T-helper 2 cell treated with Interferon-gamma antibody and Interleukin-4, amounts not matched to agents 5 μg/mL and 100 μg/mL, for 36 hours (primary cell): ENCODE data around the gene GIMD1.

ENCODE experiments used
- DNase-seq: peaks from one replicate; pipeline ENCODE4 v3.0.0; 2021; ENCODE audit warnings: low spot score
- H3K27ac Mint-ChIP-seq: one replicate; pipeline ENCODE4 v1.8.0; 2021; ENCODE audit warnings: mild to moderate bottlenecking, mixed read lengths
- H3K27me3 Mint-ChIP-seq: one replicate; pipeline ENCODE4 v1.8.0; 2021; ENCODE audit warnings: low read depth, mixed read lengths
- H3K36me3 Mint-ChIP-seq: one replicate; pipeline ENCODE4 v1.8.0; 2021; ENCODE audit warnings: low read depth, mixed read lengths
- H3K4me1 Mint-ChIP-seq: one replicate; pipeline ENCODE4 v1.8.0; 2021; ENCODE audit warnings: low read depth, mixed read lengths
- H3K4me3 Mint-ChIP-seq: one replicate; pipeline ENCODE4 v1.8.0; 2022; ENCODE audit warnings: mild to moderate bottlenecking, moderate library complexity, mixed read lengths
- H3K9me3 Mint-ChIP-seq: one replicate; pipeline ENCODE4 v1.8.0; 2021; ENCODE audit warnings: mixed read lengths

GIMD1 gene

GRCh38 chr4:106367072-106367471 lies 1.5 kb downstream of the GIMD1 start:
- Mint-ChIP-seq H3K4me3 (no peak overlapping the region), H3K9me3 (no peaks in the 10 kb centered on the region), H3K27me3 (peaks cover 24% of the 10 kb centered on the region), H3K36me3 (no peaks in the 10 kb centered on the region), H3K27ac (no peak overlapping the region), H3K4me1 (peaks cover 4% of the 10 kb centered on the region)
- no peak for DNase-seq

GRCh38 chr4:106366026-106366425 lies 2.6 kb downstream of the GIMD1 start:
- no peak for DNase-seq
- no peak overlapping the region for H3K4me3 Mint-ChIP-seq
- no peaks in the 10 kb centered on the region for H3K36me3 Mint-ChIP-seq
- H3K4me1 Mint-ChIP-seq, result peaks cover 4% of the 10 kb centered on the region
- no peak overlapping the region for H3K27ac Mint-ChIP-seq
- no peaks in the 10 kb centered on the region for H3K9me3 Mint-ChIP-seq
- peaks cover 26% of the 10 kb centered on the region for H3K27me3 Mint-ChIP-seq

- peaks cover 4% of the 10 kb centered on the region for H3K4me1 Mint-ChIP-seq
- no peak overlapping the region for H3K27ac Mint-ChIP-seq
- H3K9me3 Mint-ChIP-seq, result no peaks in the 10 kb centered on the region
- DNase-seq, result no peak
- H3K4me3 Mint-ChIP-seq, result no peak overlapping the region
- no peaks in the 10 kb centered on the region for H3K36me3 Mint-ChIP-seq
- peaks cover 27% of the 10 kb centered on the region for H3K27me3 Mint-ChIP-seq
Measured at GRCh38 chr4:106365613-106366012, 3.0 kb downstream of the GIMD1 start.

- no peaks in the 10 kb centered on the region for H3K36me3 Mint-ChIP-seq
- no peak for DNase-seq
- H3K9me3 Mint-ChIP-seq, result no peaks in the 10 kb centered on the region
- H3K27ac Mint-ChIP-seq, result no peak overlapping the region
- H3K4me1 Mint-ChIP-seq, result peaks cover 1% of the 10 kb centered on the region
- no peak overlapping the region for H3K4me3 Mint-ChIP-seq
- peaks cover 19% of the 10 kb centered on the region for H3K27me3 Mint-ChIP-seq
Measured at GRCh38 chr4:106364282-106364681, 4.3 kb downstream of the GIMD1 start.

- no peaks in the 10 kb centered on the region for H3K9me3 Mint-ChIP-seq
Measured at GRCh38 chr4:106362086-106362825, 6.3 kb downstream of the GIMD1 start.

GRCh38 chr4:106358899-106359298 lies 9.7 kb downstream of the GIMD1 start:
- DNase-seq, result no peak
- H3K4me1 Mint-ChIP-seq, result no peaks in the 10 kb centered on the region
- peaks cover 13% of the 10 kb centered on the region for H3K27me3 Mint-ChIP-seq
- H3K27ac Mint-ChIP-seq, result no peak overlapping the region
- no peak overlapping the region for H3K4me3 Mint-ChIP-seq
- H3K36me3 Mint-ChIP-seq, result no peaks in the 10 kb centered on the region
- no peaks in the 10 kb centered on the region for H3K9me3 Mint-ChIP-seq

More at GRCh38 chr4:106362086-106362825, 6.3 kb downstream of the GIMD1 start:
- Mint-ChIP-seq H3K4me3 (no peak overlapping the region), H3K4me1 (no peaks in the 10 kb centered on the region), H3K36me3 (no peaks in the 10 kb centered on the region), H3K27me3 (peaks cover 20% of the 10 kb centered on the region), H3K27ac (no peak overlapping the region)
- DNase-seq, result no peak

GRCh38 chr4:106355193-106355592 lies 13.4 kb downstream of the GIMD1 start:
- H3K27ac Mint-ChIP-seq, result no peak overlapping the region
- no peaks in the 10 kb centered on the region for H3K4me1 Mint-ChIP-seq
- peaks cover 3% of the 10 kb centered on the region for H3K36me3 Mint-ChIP-seq
- no peak for DNase-seq
- no peak overlapping the region for H3K4me3 Mint-ChIP-seq
- peaks cover 5% of the 10 kb centered on the region for H3K27me3 Mint-ChIP-seq
- no peaks in the 10 kb centered on the region for H3K9me3 Mint-ChIP-seq

- Mint-ChIP-seq H3K27me3 (no peaks in the 10 kb centered on the region), H3K27ac (no peak overlapping the region), H3K4me1 (no peaks in the 10 kb centered on the region), H3K4me3 (no peak overlapping the region), H3K9me3 (no peaks in the 10 kb centered on the region), H3K36me3 (peaks cover 8% of the 10 kb centered on the region)
- DNase-seq, result no peak
Measured at GRCh38 chr4:106353786-106354185, 14.8 kb downstream of the GIMD1 start.

- no peaks in the 10 kb centered on the region for H3K4me1 Mint-ChIP-seq
- H3K4me3 Mint-ChIP-seq, result no peak overlapping the region
- no peak overlapping the region for H3K27ac Mint-ChIP-seq
- no peaks in the 10 kb centered on the region for H3K9me3 Mint-ChIP-seq
- no peaks in the 10 kb centered on the region for H3K27me3 Mint-ChIP-seq
- no peak for DNase-seq
- H3K36me3 Mint-ChIP-seq, result peaks cover 15% of the 10 kb centered on the region
Measured at GRCh38 chr4:106351016-106351415, 17.6 kb downstream of the GIMD1 start.

GRCh38 chr4:106347167-106347566 lies 21.4 kb downstream of the GIMD1 start:
- no peak overlapping the region for H3K27ac Mint-ChIP-seq
- H3K9me3 Mint-ChIP-seq, result no peaks in the 10 kb centered on the region
- H3K36me3 Mint-ChIP-seq, result peaks cover 31% of the 10 kb centered on the region
- H3K27me3 Mint-ChIP-seq, result no peaks in the 10 kb centered on the region
- H3K4me1 Mint-ChIP-seq, result peaks cover 3% of the 10 kb centered on the region
- DNase-seq, result no peak
- H3K4me3 Mint-ChIP-seq, result no peak overlapping the region

- H3K36me3 Mint-ChIP-seq, result peaks cover 50% of the 10 kb centered on the region
Measured at GRCh38 chr4:106344647-106344970, 24.0 kb downstream of the GIMD1 start.

GRCh38 chr4:106343865-106344646 lies 24.5 kb downstream of the GIMD1 start:
- no peak overlapping the region for H3K4me3 Mint-ChIP-seq
- peaks cover 21% of the 10 kb centered on the region for H3K4me1 Mint-ChIP-seq
- H3K27me3 Mint-ChIP-seq, result no peaks in the 10 kb centered on the region
- H3K9me3 Mint-ChIP-seq, result peaks cover 13% of the 10 kb centered on the region
- H3K36me3 Mint-ChIP-seq, result peaks cover 51% of the 10 kb centered on the region
- no peak overlapping the region for H3K27ac Mint-ChIP-seq
- no peak for DNase-seq

More at GRCh38 chr4:106344647-106344970, 24.0 kb downstream of the GIMD1 start:
- Mint-ChIP-seq H3K9me3 (peaks cover 9% of the 10 kb centered on the region), H3K27me3 (no peaks in the 10 kb centered on the region), H3K4me3 (no peak overlapping the region), H3K27ac (no peak overlapping the region), H3K4me1 (peaks cover 21% of the 10 kb centered on the region)
- no peak for DNase-seq

- H3K36me3 Mint-ChIP-seq, result peaks cover 72% of the 10 kb centered on the region
Measured at GRCh38 chr4:106340774-106341173, 27.8 kb downstream of the GIMD1 start.

GRCh38 chr4:106339431-106339830 lies 29.1 kb downstream of the GIMD1 start:
- DNase-seq, result no peak
- Mint-ChIP-seq H3K4me1 (peaks cover 24% of the 10 kb centered on the region), H3K27me3 (no peaks in the 10 kb centered on the region), H3K9me3 (peaks cover 27% of the 10 kb centered on the region), H3K27ac (no peak overlapping the region), H3K4me3 (no peak overlapping the region), H3K36me3 (peaks cover 81% of the 10 kb centered on the region)

More at GRCh38 chr4:106340774-106341173, 27.8 kb downstream of the GIMD1 start:
- H3K4me1 Mint-ChIP-seq, result peaks cover 21% of the 10 kb centered on the region
- H3K27ac Mint-ChIP-seq, result peak overlapping the region; percentile 38
- H3K27me3 Mint-ChIP-seq, result no peaks in the 10 kb centered on the region
- H3K9me3 Mint-ChIP-seq, result peaks cover 27% of the 10 kb centered on the region
- DNase-seq, result no peak
- H3K4me3 Mint-ChIP-seq, result no peak overlapping the region
